IgD-negative memory B cell (primary cell): ENCODE results near the gene PTCSC3. TPM values are rescaled to one million over a fixed set of nuclear protein-coding genes. Genes with fewer than 3 reads are reported as not detected.

Source experiments
- H3K27ac Mint-ChIP-seq, 3 donors: one replicate each; pipeline ENCODE4 v1.8.0; 2020 to 2022; ENCODE audit warnings: mild to moderate bottlenecking in 3 of 3, mixed read lengths in 3 of 3, moderate library complexity in 1 of 3
- H3K27me3 Mint-ChIP-seq: one replicate; pipeline ENCODE4 v1.8.0; 2021; ENCODE audit warnings: mixed read lengths
- H3K36me3 Mint-ChIP-seq: one replicate; pipeline ENCODE4 v1.8.0; 2020; ENCODE audit warnings: mild to moderate bottlenecking, mixed read lengths
- H3K4me1 Mint-ChIP-seq, 3 donors: one replicate each; pipeline ENCODE4 v1.8.0; 2020 to 2022; ENCODE audit warnings: mixed read lengths in 3 of 3, mild to moderate bottlenecking in 1 of 3
- H3K4me3 Mint-ChIP-seq, 4 donors: one replicate each; pipeline ENCODE4 v1.8.0; 2020 to 2022; ENCODE audit warnings: mild to moderate bottlenecking in 4 of 4, mixed read lengths in 4 of 4, moderate library complexity in 3 of 4
- H3K9me3 Mint-ChIP-seq, 3 donors: one replicate each; pipeline ENCODE4 v1.8.0; 2020 to 2021; ENCODE audit warnings: mixed read lengths in 3 of 3, mild to moderate bottlenecking in 1 of 3
- polyA plus RNA-seq: library from polyadenylated mRNA; unstranded; fragments of 300-500 nt; fragmentation: Illumina TruSeq; gene quantifications from one replicate; pipeline ENCODE4 v1.2.3, GENCODE V29; 2021

Gene PTCSC3
- polyA plus RNA-seq: not detected

DNA sequence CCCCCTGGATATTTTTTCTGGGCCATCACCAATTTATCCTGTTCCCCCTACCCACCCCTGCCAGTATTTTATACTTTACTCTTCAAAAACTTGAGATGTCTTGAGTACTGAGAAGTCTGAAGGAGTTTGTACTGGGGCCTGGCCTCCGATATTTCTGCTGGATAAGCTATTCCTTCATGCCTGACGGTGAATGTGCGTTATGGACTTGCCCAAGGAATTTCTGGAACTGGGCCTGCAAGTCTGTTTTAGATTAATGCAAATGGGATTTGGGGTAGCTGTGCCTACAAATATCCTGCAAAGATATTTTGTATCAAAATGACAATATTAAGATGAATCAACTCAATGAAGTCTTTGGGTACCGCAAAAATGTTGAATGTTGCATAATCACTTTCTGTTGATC is at the start of gene PTCSC3:
PTCSC3 (minus strand) TSS at position 199 of the 400 bp plus-strand sequence.
- peaks cover 0 to 2% (median 2%) of the 10 kb centered on the region in 3 donors for H3K9me3 Mint-ChIP-seq
- H3K36me3 Mint-ChIP-seq: no peaks in the 10 kb centered on the region
- H3K4me1 Mint-ChIP-seq: no peaks in the 10 kb centered on the region
- H3K27ac Mint-ChIP-seq: no peak within 1 kb of the TSS
- H3K4me3 Mint-ChIP-seq: no peak within 1 kb of the TSS
- H3K27me3 Mint-ChIP-seq: peaks cover 9% of the 10 kb centered on the region

DNA sequence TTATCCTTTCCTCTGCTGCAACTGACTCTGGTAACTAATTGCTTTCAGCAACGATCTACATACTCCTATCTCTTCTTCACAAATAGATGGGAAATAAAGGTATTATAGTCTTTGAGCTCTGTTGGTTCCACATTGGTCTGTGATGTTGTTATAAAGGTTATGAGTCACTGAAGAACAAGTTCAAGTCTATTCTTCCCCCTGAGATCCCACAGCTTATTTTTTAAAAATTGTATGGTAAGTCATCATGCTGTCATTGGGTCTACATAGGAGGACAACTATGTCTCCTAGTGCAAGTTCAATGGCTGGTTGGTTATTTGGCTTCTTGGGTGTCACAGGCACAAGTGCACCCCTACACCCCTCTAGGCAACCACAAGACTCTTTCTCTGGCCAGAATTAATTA is 49.6 kb upstream of the PTCSC3 start:
- no peak overlapping the region for H3K4me3 Mint-ChIP-seq
- no peaks in the 10 kb centered on the region for H3K9me3 Mint-ChIP-seq
- H3K27ac Mint-ChIP-seq: no peak overlapping the region
- no peaks in the 10 kb centered on the region for H3K36me3 Mint-ChIP-seq
- no peaks in the 10 kb centered on the region for H3K4me1 Mint-ChIP-seq
- no peaks in the 10 kb centered on the region for H3K27me3 Mint-ChIP-seq

- Mint-ChIP-seq H3K27ac (no peak overlapping the region), H3K36me3 (no peaks in the 10 kb centered on the region), H3K4me3 (no peak overlapping the region), H3K27me3 (no peaks in the 10 kb centered on the region), H3K4me1 (no peaks in the 10 kb centered on the region), H3K9me3 (no peaks in the 10 kb centered on the region)
Observed at GRCh38 chr14:36224176-36224575, 47.7 kb upstream of the PTCSC3 start.

- Mint-ChIP-seq H3K27ac (no peak overlapping the region), H3K36me3 (no peaks in the 10 kb centered on the region), H3K4me3 (no peak overlapping the region), H3K9me3 (no peaks in the 10 kb centered on the region), H3K4me1 (no peaks in the 10 kb centered on the region), H3K27me3 (no peaks in the 10 kb centered on the region)
Observed at GRCh38 chr14:36223558-36223957, 47.0 kb upstream of the PTCSC3 start.

- H3K9me3 Mint-ChIP-seq: no peaks in the 10 kb centered on the region
- no peaks in the 10 kb centered on the region for H3K36me3 Mint-ChIP-seq
- no peak overlapping the region for H3K4me3 Mint-ChIP-seq
- no peaks in the 10 kb centered on the region for H3K27me3 Mint-ChIP-seq
- no peaks in the 10 kb centered on the region for H3K4me1 Mint-ChIP-seq
- no peak overlapping the region for H3K27ac Mint-ChIP-seq
Observed at GRCh38 chr14:36222952-36223468, 46.5 kb upstream of the PTCSC3 start.

GRCh38 chr14:36222337-36222736 is 45.8 kb upstream of the PTCSC3 start:
- Mint-ChIP-seq H3K36me3 (no peaks in the 10 kb centered on the region), H3K27me3 (no peaks in the 10 kb centered on the region), H3K9me3 (no peaks in the 10 kb centered on the region), H3K4me3 (no peak overlapping the region), H3K27ac (no peak overlapping the region), H3K4me1 (no peaks in the 10 kb centered on the region)

GRCh38 chr14:36221112-36221511 is 44.6 kb upstream of the PTCSC3 start:
- Mint-ChIP-seq H3K27me3 (no peaks in the 10 kb centered on the region), H3K36me3 (no peaks in the 10 kb centered on the region), H3K4me3 (no peak overlapping the region), H3K27ac (no peak overlapping the region), H3K9me3 (no peaks in the 10 kb centered on the region), H3K4me1 (no peaks in the 10 kb centered on the region)

- no peaks in the 10 kb centered on the region for H3K9me3 Mint-ChIP-seq
- H3K36me3 Mint-ChIP-seq: no peaks in the 10 kb centered on the region
- no peaks in the 10 kb centered on the region for H3K4me1 Mint-ChIP-seq
- no peaks in the 10 kb centered on the region for H3K27me3 Mint-ChIP-seq
- H3K4me3 Mint-ChIP-seq: no peak overlapping the region
- H3K27ac Mint-ChIP-seq: no peak overlapping the region
Observed at GRCh38 chr14:36217732-36218131, 41.2 kb upstream of the PTCSC3 start.

- Mint-ChIP-seq H3K36me3 (no peaks in the 10 kb centered on the region), H3K27me3 (no peaks in the 10 kb centered on the region), H3K27ac (no peak overlapping the region), H3K4me3 (no peak overlapping the region), H3K4me1 (no peaks in the 10 kb centered on the region), H3K9me3 (no peaks in the 10 kb centered on the region)
Observed at GRCh38 chr14:36217027-36217426, 40.5 kb upstream of the PTCSC3 start.

GRCh38 chr14:36215217-36215598 is 38.7 kb upstream of the PTCSC3 start:
- H3K4me3 Mint-ChIP-seq: no peak overlapping the region
- peaks cover 0 to 2% (median 0%) of the 10 kb centered on the region in 3 donors for H3K4me1 Mint-ChIP-seq
- H3K27ac Mint-ChIP-seq: no peak overlapping the region
- H3K36me3 Mint-ChIP-seq: no peaks in the 10 kb centered on the region
- H3K27me3 Mint-ChIP-seq: no peaks in the 10 kb centered on the region
- H3K9me3 Mint-ChIP-seq: no peaks in the 10 kb centered on the region

- Mint-ChIP-seq H3K27ac (no peak overlapping the region), H3K4me3 (no peak overlapping the region), H3K4me1 (peaks cover 0 to 2% (median 0%) of the 10 kb centered on the region in 3 donors), H3K36me3 (no peaks in the 10 kb centered on the region), H3K9me3 (no peaks in the 10 kb centered on the region), H3K27me3 (no peaks in the 10 kb centered on the region)
Observed at GRCh38 chr14:36214476-36215216, 38.1 kb upstream of the PTCSC3 start.

GRCh38 chr14:36212987-36213386 is 36.5 kb upstream of the PTCSC3 start:
- H3K36me3 Mint-ChIP-seq: no peaks in the 10 kb centered on the region
- peaks cover 0 to 2% (median 0%) of the 10 kb centered on the region in 3 donors for H3K4me1 Mint-ChIP-seq
- no peaks in the 10 kb centered on the region for H3K27me3 Mint-ChIP-seq
- H3K9me3 Mint-ChIP-seq: no peaks in the 10 kb centered on the region
- no peak overlapping the region for H3K27ac Mint-ChIP-seq
- H3K4me3 Mint-ChIP-seq: no peak overlapping the region

DNA sequence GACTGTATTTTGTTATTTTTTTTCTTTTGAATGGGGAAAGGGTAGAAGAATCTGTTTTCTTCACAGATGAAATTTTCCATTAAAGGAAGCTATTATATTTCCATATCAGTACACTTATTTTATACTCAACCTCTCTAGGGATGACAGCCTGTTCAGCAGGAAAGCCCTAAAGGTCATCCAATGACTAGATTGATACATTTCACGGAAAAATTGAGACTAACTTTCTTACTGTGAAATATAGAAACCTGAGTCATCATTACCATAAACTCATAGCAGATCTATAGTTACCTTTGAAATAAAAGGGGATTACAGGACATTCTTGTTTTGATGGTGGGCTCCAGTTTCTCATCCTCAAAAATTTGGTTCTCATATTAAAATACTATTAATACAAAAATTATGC is 36.1 kb upstream of the PTCSC3 start:
- peaks cover 0 to 2% (median 0%) of the 10 kb centered on the region in 3 donors for H3K4me1 Mint-ChIP-seq
- H3K27me3 Mint-ChIP-seq: no peaks in the 10 kb centered on the region
- no peak overlapping the region for H3K27ac Mint-ChIP-seq
- no peaks in the 10 kb centered on the region for H3K36me3 Mint-ChIP-seq
- no peaks in the 10 kb centered on the region for H3K9me3 Mint-ChIP-seq
- no peak overlapping the region for H3K4me3 Mint-ChIP-seq

GRCh38 chr14:36208690-36209278 is 32.3 kb upstream of the PTCSC3 start:
- peaks cover 0 to 2% (median 0%) of the 10 kb centered on the region in 3 donors for H3K4me1 Mint-ChIP-seq

GRCh38 chr14:36207500-36207899 is 31.0 kb upstream of the PTCSC3 start:
- H3K4me1 Mint-ChIP-seq: peaks cover 0 to 2% (median 0%) of the 10 kb centered on the region in 3 donors
- H3K9me3 Mint-ChIP-seq: peaks cover 0 to 5% (median 0%) of the 10 kb centered on the region in 3 donors
- no peak overlapping the region for H3K4me3 Mint-ChIP-seq
- no peak overlapping the region for H3K27ac Mint-ChIP-seq
- H3K27me3 Mint-ChIP-seq: peaks cover 2% of the 10 kb centered on the region
- no peaks in the 10 kb centered on the region for H3K36me3 Mint-ChIP-seq

More at GRCh38 chr14:36208690-36209278, 32.3 kb upstream of the PTCSC3 start:
- peaks cover 2% of the 10 kb centered on the region for H3K27me3 Mint-ChIP-seq
- no peak overlapping the region for H3K27ac Mint-ChIP-seq
- no peaks in the 10 kb centered on the region for H3K36me3 Mint-ChIP-seq
- no peak overlapping the region for H3K4me3 Mint-ChIP-seq
- peaks cover 0 to 4% (median 0%) of the 10 kb centered on the region in 3 donors for H3K9me3 Mint-ChIP-seq
